Esophagus (tissue), 2 donors: Measurements from ENCODE around the gene SNTA1. TPM values are rescaled to one million over a fixed set of nuclear protein-coding genes. Genes with fewer than 3 reads are reported as not detected.
"Not testable (repeated sequence)": the region's sequence is repeated elsewhere in the genome, so short reads cannot be mapped to it uniquely, and the experiment has no call there.

Experiments
- H3K27ac ChIP-seq, 2 donors: one replicate each; pipeline ENCODE4 v1.5.1; 2013; ENCODE audit warnings: low read depth in 2 of 2, mild to moderate bottlenecking in 2 of 2, inconsistent platforms in 1 of 2, low read length in 1 of 2, moderate library complexity in 1 of 2
- H3K27me3 ChIP-seq, 2 donors: one replicate each; pipeline ENCODE4 v1.6.1; 2013; ENCODE audit warnings: low read length in 2 of 2, control low read depth in 1 of 2, mild to moderate bottlenecking in 1 of 2; ENCODE audit not compliant: insufficient read depth in 2 of 2, control insufficient read depth in 1 of 2
- H3K36me3 ChIP-seq, 2 donors: one replicate each; pipeline ENCODE4 v1.6.1; 2013; ENCODE audit warnings: low read length in 1 of 2; ENCODE audit not compliant: control insufficient read depth in 2 of 2, insufficient read depth in 2 of 2
- H3K4me1 ChIP-seq, 2 donors: one replicate each; pipeline ENCODE4 v1.6.1; 2013; ENCODE audit warnings: low read length in 1 of 2; ENCODE audit not compliant: control insufficient read depth in 2 of 2, insufficient read depth in 2 of 2
- H3K4me3 ChIP-seq, 2 donors: one replicate each; pipeline ENCODE4 v1.5.1; 2013; ENCODE audit warnings: low read length in 2 of 2, mild to moderate bottlenecking in 2 of 2, low read depth in 1 of 2, moderate library complexity in 1 of 2
- H3K9me3 ChIP-seq, 2 donors: one replicate each; pipeline ENCODE4 v1.6.1; 2013; ENCODE audit warnings: mild to moderate bottlenecking in 2 of 2, low read depth in 1 of 2, low read length in 1 of 2, moderate library complexity in 1 of 2; ENCODE audit not compliant: control insufficient read depth in 2 of 2, insufficient read depth in 1 of 2
- WGBS, 2 donors: extraction: QIAGEN DNeasy Blood & Tissue Kit; methylation state at CpG; one replicate each; pipeline ENCODE4 v1.1.7; 2013; 5-methylcytosine and 5-hydroxymethylcytosine counted together
- polyA plus RNA-seq, 2 donors: library from polyadenylated mRNA; stranded (reverse); fragments of 200-250 nt; gene quantifications; one replicate each; pipeline ENCODE4 v1.2.3, GENCODE V29; 2013
- donor health status: healthy with polysubstance abuse.
- donor health status: Bipolar disorder and iron deficiency.

Gene SNTA1
- polyA plus RNA-seq, 2 donors = 6.1 to 10.9 TPM

- Histone ChIP-seq H3K36me3 (no peaks in the 10 kb centered on the region), H3K4me1 (peaks cover 0 to 2% of the 10 kb centered on the region in 2 donors), H3K4me3 (no peak overlapping the region), H3K27ac (peak overlapping the region; percentile 42 to 47), H3K27me3 (no peaks in the 10 kb centered on the region), H3K9me3 (no peaks in the 10 kb centered on the region)
- WGBS, 2 donors = 78 to 80% methylated on average over 8 of the region's 8 CpGs
Observed at GRCh38 chr20:33433465-33434234, 9.9 kb downstream of the SNTA1 start.

- Histone ChIP-seq H3K36me3 (no peaks in the 10 kb centered on the region), H3K9me3 (no peaks in the 10 kb centered on the region), H3K4me1 (peaks cover 0 to 2% of the 10 kb centered on the region in 2 donors), H3K4me3 (no peak overlapping the region), H3K27ac (peak overlapping the region; percentile 2 to 39), H3K27me3 (no peaks in the 10 kb centered on the region)
- 54 to 61% methylated on average over 5 of the region's 5 CpGs for WGBS, 2 donors
Observed at GRCh38 chr20:33431797-33432381, 11.7 kb downstream of the SNTA1 start.

- H3K36me3 ChIP-seq, H3K27me3 ChIP-seq, H3K4me1 ChIP-seq, H3K4me3 ChIP-seq, H3K9me3 ChIP-seq: not testable (repeated sequence)
- WGBS, 2 donors = 91% methylated on average over 11 of the region's 11 CpGs
- H3K27ac ChIP-seq = peak overlapping the region; percentile 5 to 60
Observed at GRCh38 chr20:33423875-33424274, 19.7 kb downstream of the SNTA1 start.

DNA sequence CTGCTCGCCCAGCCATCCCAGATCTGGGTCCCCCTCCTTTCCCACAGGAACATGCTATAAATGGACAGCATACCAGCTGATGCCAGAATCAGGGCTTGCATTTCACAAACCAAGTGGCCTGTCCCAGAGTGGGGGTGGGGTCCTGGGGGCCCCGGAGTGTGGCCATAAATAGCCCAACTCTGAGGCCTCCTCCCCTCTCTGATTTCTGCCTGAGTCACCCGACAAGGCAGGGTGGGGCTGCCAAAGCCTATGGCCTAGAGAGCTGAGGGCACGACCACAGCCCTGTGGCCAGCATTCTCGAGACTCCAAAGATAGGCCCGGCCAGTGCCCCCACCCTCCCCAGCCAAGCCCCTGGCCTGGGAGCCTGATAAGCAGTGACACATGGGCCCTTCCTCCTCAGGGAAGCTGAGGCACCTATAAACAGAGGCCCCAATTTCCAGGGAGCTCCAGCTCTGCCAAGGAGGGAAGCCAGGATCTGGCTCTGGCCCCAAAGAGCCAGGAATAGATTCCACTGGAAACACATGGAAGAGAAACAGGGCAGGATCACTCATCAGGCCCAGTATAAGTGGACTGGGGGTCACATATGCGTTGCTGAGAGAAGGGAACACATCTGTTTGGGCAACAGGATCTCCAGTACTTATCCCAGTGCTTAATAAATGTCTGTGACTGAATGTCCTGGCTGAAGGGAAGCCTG lies 20.3 kb downstream of the SNTA1 start:
- H3K4me3 ChIP-seq = no peak overlapping the region
- H3K36me3 ChIP-seq = no peaks in the 10 kb centered on the region
- peak overlapping the region; percentile 45 to 60 for H3K27ac ChIP-seq
- peaks cover 0 to 3% of the 10 kb centered on the region in 2 donors for H3K4me1 ChIP-seq
- 46 to 53% methylated on average over 7 of the region's 7 CpGs for WGBS, 2 donors
- H3K9me3 ChIP-seq = no peaks in the 10 kb centered on the region
- H3K27me3 ChIP-seq = no peaks in the 10 kb centered on the region

GRCh38 chr20:33419140-33419974 lies 24.2 kb downstream of the SNTA1 start:
- peaks cover 0 to 3% of the 10 kb centered on the region in 2 donors for H3K4me1 ChIP-seq

GRCh38 chr20:33418033-33418432 lies 25.5 kb downstream of the SNTA1 start:
- Histone ChIP-seq H3K36me3 (peaks cover 0 to 2% of the 10 kb centered on the region in 2 donors), H3K4me3 (no peak overlapping the region), H3K4me1 (no peaks in the 10 kb centered on the region), H3K9me3 (no peaks in the 10 kb centered on the region), H3K27ac (no peak overlapping the region), H3K27me3 (no peaks in the 10 kb centered on the region)
- WGBS, 2 donors = 90 to 91% methylated on average over 3 of the region's 3 CpGs

More at GRCh38 chr20:33419140-33419974, 24.2 kb downstream of the SNTA1 start:
- H3K9me3 ChIP-seq = no peaks in the 10 kb centered on the region
- H3K4me3 ChIP-seq = no peak overlapping the region
- 58 to 63% methylated on average over 7 of the region's 7 CpGs for WGBS, 2 donors
- no peaks in the 10 kb centered on the region for H3K27me3 ChIP-seq
- no peak overlapping the region for H3K27ac ChIP-seq
- H3K36me3 ChIP-seq = peaks cover 0 to 2% of the 10 kb centered on the region in 2 donors

GRCh38 chr20:33415948-33416347 lies 27.6 kb downstream of the SNTA1 start:
- no peak overlapping the region for H3K27ac ChIP-seq
- no peaks in the 10 kb centered on the region for H3K4me1 ChIP-seq
- 51 to 54% methylated on average over 8 of the region's 8 CpGs for WGBS, 2 donors
- H3K27me3 ChIP-seq = no peaks in the 10 kb centered on the region
- no peak overlapping the region for H3K4me3 ChIP-seq
- peaks cover 0 to 10% of the 10 kb centered on the region in 2 donors for H3K36me3 ChIP-seq
- no peaks in the 10 kb centered on the region for H3K9me3 ChIP-seq

DNA sequence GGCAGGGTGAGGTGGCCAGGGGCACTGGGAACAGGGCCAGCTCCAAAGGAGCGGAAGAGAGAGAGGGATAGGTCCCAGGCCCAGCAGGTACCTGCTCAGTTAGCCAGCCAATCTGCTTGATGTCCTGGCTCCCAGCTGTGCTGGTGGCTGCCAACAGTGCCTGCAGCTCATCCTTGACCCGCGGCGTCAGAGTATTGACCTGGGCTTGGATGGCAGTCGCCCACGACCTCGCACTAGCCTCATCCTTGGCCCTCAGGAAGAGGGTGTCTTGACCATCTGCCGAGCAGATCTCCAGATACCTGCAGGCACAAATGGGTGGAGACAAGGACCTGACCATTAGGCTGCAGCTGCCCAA lies 31.1 kb downstream of the SNTA1 start:
- Histone ChIP-seq H3K27me3 (no peaks in the 10 kb centered on the region), H3K9me3 (no peaks in the 10 kb centered on the region), H3K27ac (no peak overlapping the region), H3K4me1 (no peaks in the 10 kb centered on the region), H3K4me3 (no peak overlapping the region), H3K36me3 (peaks cover 0 to 24% of the 10 kb centered on the region in 2 donors)
- 92% methylated on average over 8 of the region's 8 CpGs for WGBS, 2 donors
